GM21526 (cell line): ENCODE results near the gene SNRPD3.

Experiments used
- ATAC-seq: cut with Tn5 transposase; IDR thresholded peaks from one replicate; pipeline ENCODE4 v1.9.1; 2021; ENCODE audit warnings: moderate library complexity; ENCODE audit not compliant: unreplicated experiment, low FRiP score

SNRPD3 gene

DNA sequence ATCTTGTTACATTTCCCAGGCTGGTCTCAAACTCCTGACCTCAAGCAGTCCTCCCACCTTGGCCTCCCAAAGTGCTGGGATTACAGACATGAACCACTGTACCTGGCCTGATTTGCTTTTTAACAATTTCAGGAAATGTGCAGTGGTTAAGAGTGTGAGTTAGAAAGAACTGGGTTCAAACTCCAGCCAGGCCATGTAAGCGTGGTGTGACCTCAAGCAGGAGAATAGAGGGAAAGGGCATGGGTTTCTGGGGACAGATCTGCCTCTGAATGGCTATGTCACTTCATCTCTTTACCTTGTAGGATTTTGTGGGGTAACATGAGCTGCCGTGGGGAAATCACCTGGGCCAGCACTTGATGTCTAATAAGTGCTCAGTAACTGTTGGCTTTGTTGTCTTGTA lies 9.3 kb downstream of the SNRPD3 start:
- no peak for ATAC-seq

- ATAC-seq: no peak
Measured at GRCh38 chr22:24566899-24567511, 11.2 kb downstream of the SNRPD3 start.

DNA sequence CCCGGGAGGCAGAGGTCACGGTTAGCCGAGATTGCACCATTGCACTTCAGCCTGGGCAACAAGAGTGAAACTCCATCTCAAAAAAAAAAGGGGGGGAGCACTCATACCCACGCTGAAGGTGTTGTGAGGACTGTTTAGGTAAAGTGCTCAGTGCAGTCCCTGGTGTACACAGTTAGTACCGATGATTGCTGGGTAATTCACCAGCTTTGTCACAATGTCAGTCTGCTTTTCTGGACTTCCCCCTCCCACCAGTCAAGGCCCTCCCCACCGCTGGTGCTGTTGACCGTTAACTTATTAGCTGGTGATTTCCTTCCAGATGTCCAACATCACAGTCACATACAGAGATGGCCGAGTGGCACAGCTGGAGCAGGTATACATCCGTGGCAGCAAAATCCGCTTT lies 11.9 kb downstream of the SNRPD3 start:
- ATAC-seq: no peak

DNA sequence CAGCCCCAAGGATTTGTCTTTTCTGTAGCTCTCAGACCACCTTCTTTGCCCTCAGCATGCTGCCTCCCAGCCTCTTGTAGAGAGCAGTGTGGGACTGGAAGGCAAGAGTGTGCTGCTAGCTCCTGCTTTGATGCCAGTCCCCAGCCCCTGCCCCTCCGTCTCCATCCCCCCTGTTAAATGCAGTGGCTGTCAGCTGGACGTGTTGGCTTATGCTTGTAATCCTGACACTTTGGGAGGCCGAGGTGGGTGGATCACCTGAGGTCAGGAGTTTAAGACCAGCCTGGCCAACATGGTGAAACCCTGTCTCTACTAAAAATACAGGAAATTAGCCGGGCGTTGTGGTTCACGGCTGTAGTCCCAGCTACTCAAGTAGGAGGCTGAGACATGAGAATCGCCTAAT lies 15.5 kb downstream of the SNRPD3 start:
- no peak for ATAC-seq

- no peak for ATAC-seq
Measured at GRCh38 chr22:24576778-24577177, 21.0 kb downstream of the SNRPD3 start.

DNA sequence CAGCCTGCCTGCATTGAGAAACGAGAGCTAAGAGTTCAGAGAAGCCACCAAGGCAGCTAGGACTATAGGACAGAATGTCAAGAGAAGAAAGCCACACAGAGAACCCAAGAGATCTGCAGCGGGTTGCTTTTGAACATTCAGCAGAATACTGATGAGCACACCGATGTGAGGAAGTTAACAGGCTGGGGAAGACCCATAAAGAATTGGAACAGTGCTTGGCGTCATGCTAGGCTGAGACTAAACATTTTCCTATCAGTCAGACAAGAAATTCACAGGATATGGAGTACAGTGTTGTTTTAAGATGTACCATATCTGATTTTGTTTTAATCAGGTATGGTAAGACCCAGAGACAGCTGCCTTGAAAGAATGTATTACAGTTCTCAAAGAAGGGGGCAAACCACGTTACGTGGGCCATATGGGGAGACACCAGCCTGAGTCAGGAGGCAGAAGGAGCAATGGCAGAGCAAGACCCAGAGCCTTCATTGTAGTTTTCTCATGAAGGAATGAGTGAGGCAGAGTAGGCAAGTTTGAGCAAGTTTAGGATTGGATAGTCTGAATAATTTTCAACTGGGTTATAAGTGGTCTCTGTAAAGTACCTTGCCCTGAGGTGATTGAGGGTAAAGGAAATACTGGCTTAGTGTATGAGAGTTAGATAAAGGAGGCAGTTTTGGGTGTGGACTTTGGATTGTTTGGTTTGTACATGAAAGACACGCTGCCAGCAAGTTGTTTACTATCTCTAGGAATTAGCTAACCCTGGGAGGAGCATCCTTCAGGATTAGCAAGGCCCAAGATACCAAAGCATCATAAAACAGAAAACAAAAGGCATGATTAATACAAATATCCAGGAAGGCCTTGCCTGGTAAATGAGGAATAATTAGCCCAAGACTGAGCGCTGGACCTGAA lies 22.8 kb downstream of the SNRPD3 start:
- no peak for ATAC-seq

GRCh38 chr22:24579258-24579601 lies 23.4 kb downstream of the SNRPD3 start:
- no peak for ATAC-seq

DNA sequence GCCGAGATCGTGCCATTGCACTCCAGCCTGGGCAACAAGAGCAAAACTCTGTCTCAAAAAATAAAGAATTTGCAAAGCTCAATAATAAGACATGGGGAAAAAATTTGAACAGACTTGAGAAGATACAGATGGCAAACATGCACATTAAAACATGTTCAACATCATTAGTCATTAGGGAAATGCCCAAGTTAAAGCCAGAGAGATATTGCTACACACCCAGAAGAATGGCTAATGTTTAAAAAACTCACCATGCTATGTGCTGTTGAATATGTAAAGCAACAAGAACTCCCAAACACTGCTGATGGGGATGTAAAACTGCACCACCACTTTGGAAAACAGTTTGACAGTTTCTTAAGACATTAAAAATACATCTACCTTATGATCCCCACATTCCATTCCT lies 24.5 kb downstream of the SNRPD3 start:
- no peak for ATAC-seq

GRCh38 chr22:24582056-24582814 lies 26.4 kb downstream of the SNRPD3 start:
- ATAC-seq: no peak

DNA sequence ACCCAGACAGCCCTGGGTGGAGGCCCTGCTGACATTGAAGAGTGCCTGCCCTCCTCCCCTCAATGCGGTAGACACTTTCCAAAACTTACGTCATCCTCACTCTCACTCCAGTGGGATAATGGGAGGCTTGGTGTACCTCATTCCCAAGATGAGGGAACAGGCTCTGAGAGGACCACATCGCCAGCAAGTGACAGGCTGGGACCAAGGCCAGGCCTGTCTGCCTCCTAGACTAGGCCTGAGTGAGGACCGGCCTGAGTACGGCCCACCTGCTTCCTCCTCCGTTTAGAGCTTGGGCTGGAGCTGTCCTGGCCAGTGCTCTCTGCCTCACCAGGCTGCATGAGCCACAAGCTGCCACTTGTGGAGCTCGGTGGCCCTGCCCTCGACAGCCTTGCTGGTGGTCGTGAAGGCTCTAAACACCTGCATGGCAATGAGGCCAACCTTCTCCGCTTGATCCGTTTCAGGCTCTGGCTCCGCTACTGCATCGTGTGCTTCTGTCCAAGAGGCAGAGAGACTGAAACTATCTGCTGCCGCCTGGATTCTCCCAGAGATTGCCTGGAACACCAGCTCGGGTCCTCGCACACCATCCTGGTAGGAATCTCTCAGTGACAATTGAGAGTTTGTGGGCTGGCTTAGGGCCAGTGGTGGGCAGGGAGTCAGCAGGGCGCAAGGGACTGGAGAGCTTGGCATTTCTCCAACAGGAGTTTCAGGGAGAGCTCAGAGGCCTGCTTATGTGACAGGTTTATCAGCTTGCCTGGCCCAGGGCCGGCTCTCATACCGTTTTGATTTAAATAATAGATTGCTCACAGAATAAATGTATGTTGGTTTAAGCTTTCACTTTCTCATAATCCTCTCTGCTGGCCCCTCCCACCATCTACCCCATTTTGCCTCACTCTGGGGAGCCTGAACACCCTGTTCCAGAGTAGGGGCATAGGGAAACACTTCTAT lies 27.7 kb downstream of the SNRPD3 start:
- no peak for ATAC-seq

DNA sequence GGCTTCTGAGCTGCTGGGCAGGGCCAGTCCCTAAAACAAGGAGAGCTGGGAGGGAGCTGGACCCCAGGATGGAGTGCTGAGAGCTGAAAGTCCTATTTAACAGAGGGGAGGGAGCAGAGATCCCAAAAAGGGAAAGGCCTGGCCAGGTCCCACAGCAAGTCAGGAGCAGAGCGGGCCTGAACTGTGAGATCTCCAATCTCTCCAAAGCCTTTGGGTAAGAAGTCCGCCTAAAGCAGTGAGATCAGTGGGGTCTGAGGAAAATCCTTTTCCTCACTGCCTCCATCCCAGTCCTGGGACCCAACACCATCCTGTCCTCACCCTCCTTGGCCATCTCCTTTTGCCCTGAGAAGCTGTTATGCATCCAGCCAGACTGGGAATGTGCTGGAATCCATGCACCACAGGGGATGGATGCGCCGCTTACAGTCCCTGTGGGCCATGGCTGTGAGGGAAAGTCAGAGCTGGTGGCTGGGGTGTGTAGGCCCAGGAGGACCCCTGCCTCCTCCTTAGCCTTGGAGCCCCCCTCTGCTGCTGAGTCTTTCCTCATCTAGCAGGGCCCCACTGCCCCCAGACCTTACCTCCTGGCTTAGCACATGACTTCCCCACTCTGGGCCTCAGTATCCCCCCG lies 28.5 kb downstream of the SNRPD3 start:
- ATAC-seq: no peak

DNA sequence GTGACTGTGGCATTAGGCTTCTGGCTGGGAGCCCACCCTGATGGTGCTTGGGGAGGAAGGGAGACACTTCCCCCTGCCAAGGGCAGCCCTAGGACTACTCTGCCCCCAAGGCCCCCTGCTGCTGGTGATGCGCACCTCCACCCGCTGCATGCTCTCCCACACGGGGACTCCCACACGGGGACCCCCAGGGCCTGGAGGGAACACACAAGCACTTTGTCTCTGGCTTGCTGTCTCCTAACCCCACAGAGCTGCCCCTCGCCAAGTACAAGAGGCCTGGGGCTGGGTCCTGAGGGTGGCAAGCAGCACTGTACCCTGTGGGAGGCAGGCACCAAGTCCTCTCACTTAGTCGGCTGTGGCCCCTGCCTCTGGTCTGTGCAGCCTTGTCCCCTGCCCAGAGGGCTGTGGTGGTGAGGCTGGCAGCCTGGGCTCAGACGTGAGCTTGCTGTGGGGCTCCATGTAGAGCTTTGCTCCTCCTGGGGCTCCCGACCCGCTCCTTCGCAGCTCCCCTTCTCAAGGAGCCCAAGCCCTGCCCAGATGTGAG lies 29.1 kb downstream of the SNRPD3 start:
- no peak for ATAC-seq

DNA sequence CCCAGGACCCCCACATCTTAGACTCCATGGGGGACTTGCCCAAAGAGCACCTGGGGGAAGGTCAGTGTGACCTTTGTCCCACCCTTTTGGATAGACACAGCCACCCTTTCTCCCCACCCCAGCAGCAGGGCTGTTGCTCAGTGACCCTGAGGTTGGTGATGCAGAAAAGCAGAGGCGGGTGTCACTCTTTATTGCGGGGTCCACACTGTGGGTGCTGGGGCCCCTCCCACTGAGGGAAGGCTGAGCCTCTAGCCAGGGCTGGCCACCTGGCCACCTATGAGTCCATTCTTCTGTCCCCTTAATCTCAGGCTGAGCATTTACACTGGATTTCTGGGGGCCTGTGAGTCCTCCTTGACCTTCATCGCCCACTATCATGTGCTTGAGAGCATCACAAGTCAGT lies 29.7 kb downstream of the SNRPD3 start:
- no peak for ATAC-seq

- ATAC-seq: no peak
Measured at GRCh38 chr22:24585927-24586546, 30.2 kb downstream of the SNRPD3 start.

DNA sequence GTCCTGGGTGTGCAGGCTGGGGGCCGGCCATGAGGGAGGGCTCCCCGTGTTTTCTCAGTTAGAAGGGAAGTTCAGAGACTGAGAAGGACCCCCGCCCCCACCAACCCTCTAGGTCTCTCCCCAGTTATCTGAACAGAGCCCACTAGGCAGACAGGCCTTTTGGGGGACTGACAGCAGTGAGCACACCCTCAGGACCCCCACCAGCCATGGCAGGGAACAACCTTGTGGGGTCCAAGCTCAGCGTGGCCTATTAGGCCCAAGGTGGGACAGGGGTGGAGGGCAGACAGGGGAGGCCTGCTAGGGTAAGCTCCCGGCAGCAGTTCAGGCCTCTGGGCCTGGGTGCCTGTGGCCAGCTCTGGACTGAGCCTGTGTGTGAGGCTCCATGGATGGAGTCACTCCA lies 31.5 kb downstream of the SNRPD3 start:
- ATAC-seq: no peak

- no peak for ATAC-seq
Measured at GRCh38 chr22:24587948-24588347, 32.1 kb downstream of the SNRPD3 start.

GRCh38 chr22:24588381-24588756 lies 32.6 kb downstream of the SNRPD3 start:
- no peak for ATAC-seq

DNA sequence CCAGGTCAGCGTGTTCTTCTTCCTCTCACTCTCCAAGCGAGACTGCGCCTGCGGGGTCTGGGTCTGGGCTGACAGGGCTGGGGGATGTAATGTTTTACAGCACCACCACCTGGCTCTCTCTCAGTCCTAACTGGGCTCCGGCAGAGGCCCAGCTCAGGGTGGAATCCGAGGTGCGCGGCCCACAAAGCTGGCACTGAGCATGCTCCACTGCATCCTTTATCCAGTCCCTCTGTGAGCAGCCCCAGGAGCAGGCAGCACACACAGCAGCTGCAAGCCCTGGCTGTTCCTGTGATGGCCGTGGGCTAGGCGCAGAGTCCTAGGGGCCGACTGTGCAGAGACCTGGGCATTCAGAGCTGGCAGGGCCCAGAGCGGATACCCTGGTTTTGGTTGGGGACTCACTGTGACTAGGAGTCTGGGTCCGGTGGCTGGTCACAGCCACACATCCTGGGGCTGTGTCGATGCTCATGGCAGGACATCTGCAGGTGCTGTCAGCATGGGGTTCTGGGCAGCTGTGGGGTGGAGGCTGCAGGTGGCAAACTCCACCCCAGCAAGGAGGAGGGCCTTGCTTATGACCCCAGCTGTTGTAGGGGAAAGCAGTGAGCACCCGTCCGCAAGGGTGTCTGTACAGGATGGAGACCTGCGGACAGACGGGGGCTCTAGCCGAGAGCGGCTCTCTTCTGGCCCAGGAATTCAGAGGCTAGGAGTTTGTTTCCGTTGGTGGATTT lies 33.1 kb downstream of the SNRPD3 start:
- no peak for ATAC-seq
